Endothelial cell of umbilical vein (primary cell): ENCODE data around the gene GJD2. TPM values are rescaled to one million over a fixed set of nuclear protein-coding genes. Genes with fewer than 3 reads are reported as not detected.

ENCODE experiments used
- BruUV-seq: library from RNA; stranded (reverse); fragments of 400-500 nt; replicated peaks from 2 replicates; lab custom pipeline; 2021; lab: Mats Ljungman, UMichigan
- CTCF ChIA-PET: fragments of 300-600, 350-600 bp; sonication (Branson Sonifier 250); formaldehyde crosslinking; loops from one replicate; lab custom pipeline; 2021; ENCODE audit warnings: antibody characterized with exemption, inconsistent platforms; lab: Charles Lee
- POLR2A ChIA-PET: fragments of 300-600, 350-600 bp; sonication (Branson Sonifier 250); formaldehyde crosslinking; loops from one replicate; lab custom pipeline; 2021; ENCODE audit warnings: antibody characterized with exemption, inconsistent platforms; lab: Charles Lee
- DNase-seq: peaks from one replicate; pipeline ENCODE4 v3.0.0-alpha.2; 2011; ENCODE audit warnings: low read depth, low spot score
- FAIRE-seq: peaks from 2 replicates; lab custom pipeline; 2011; peaks lifted over from hg19 to GRCh38; lab: Jason Lieb, UNC
- H2AFZ ChIP-seq: 2 replicates; pipeline ENCODE4 v1.6.0; 2012; ENCODE audit warnings: low read depth, low read length, control low read depth, inconsistent platforms
- H3K27ac ChIP-seq: 2 replicates; pipeline ENCODE4 v1.5.1; 2011; ENCODE audit warnings: low read depth, mild to moderate bottlenecking, control low read depth, low read length, moderate library complexity; ENCODE audit not compliant: insufficient read depth
- H3K27me3 ChIP-seq, 2 experiments: 2 replicates each; pipeline versions ENCODE4 v1.6.0 to v1.6.1; 2011; ENCODE audit warnings: low read length in 2 of 2, mixed read lengths in 1 of 2; ENCODE audit not compliant: control insufficient read depth in 2 of 2, insufficient read depth in 2 of 2
- H3K36me3 ChIP-seq, 2 experiments: 2 replicates in 1 of 2; 3 replicates in 1 of 2; pipeline ENCODE4 v1.5.1; 2011; ENCODE audit warnings: low read length in 2 of 2, mild to moderate bottlenecking in 1 of 2, moderate library complexity in 1 of 2; ENCODE audit not compliant: control insufficient read depth in 2 of 2, insufficient read depth in 2 of 2; ENCODE audit errors: extremely low read depth in 1 of 2
- H3K4me1 ChIP-seq: 3 replicates; pipeline ENCODE4 v1.5.1; 2011; ENCODE audit warnings: mild to moderate bottlenecking, low read length; ENCODE audit not compliant: control insufficient read depth, insufficient read depth; ENCODE audit errors: extremely low read depth
- H3K4me2 ChIP-seq: 2 replicates; pipeline ENCODE4 v1.6.1; 2011; ENCODE audit warnings: low read length, control low read depth, mixed read lengths; ENCODE audit not compliant: insufficient read depth
- H3K4me3 ChIP-seq, 3 experiments: fragments of 200-600 bp in 1 of 3; sonication (generic), shearing (Covaris generic) in 1 of 3; replicated peaks in 1 of 3; 2 replicates each; pipeline ENCODE4 v1.5.1; 2011 to 2016; ENCODE audit warnings: control low read depth in 3 of 3, low read length in 3 of 3, mild to moderate bottlenecking in 2 of 3, inconsistent platforms in 1 of 3, low read depth in 1 of 3, moderate library complexity in 1 of 3; ENCODE audit not compliant: insufficient read depth in 1 of 3
- H3K79me2 ChIP-seq: 2 replicates; pipeline ENCODE4 v1.6.0; 2012; ENCODE audit warnings: low read length, inconsistent platforms; ENCODE audit not compliant: control insufficient read depth, insufficient read depth
- H3K9ac ChIP-seq: replicated peaks from 2 replicates; pipeline ENCODE3; 2011; ENCODE audit warnings: low read length, control low read depth; ENCODE audit not compliant: insufficient read depth; ENCODE audit errors: extremely low read depth
- H3K9me1 ChIP-seq: replicated peaks from 3 replicates; pipeline ENCODE4 v1.6.0; 2011; ENCODE audit warnings: mild to moderate bottlenecking, low read length; ENCODE audit not compliant: control insufficient read depth, insufficient read depth; ENCODE audit errors: extremely low read depth
- H3K9me3 ChIP-seq: replicated peaks from 2 replicates; pipeline ENCODE4 v1.5.1; 2012; ENCODE audit warnings: low read length, inconsistent platforms; ENCODE audit not compliant: control insufficient read depth, insufficient read depth
- H4K20me1 ChIP-seq: replicated peaks from 2 replicates; pipeline ENCODE3; 2011; ENCODE audit warnings: mild to moderate bottlenecking, low read length; ENCODE audit not compliant: control insufficient read depth, insufficient read depth; ENCODE audit errors: extremely low read depth
- EZH2 ChIP-seq: IDR thresholded peaks from 2 replicates; pipeline ENCODE4 v1.6.1; 2012; ENCODE audit warnings: borderline replicate concordance, low read depth, mild to moderate bottlenecking, moderate library complexity, low read length, inconsistent platforms; ENCODE audit not compliant: severe bottlenecking
- FOS ChIP-seq: IDR thresholded peaks from 2 replicates; pipeline ENCODE4 v1.6.1; 2011; ENCODE audit warnings: mild to moderate bottlenecking, low read length, moderate library complexity, borderline replicate concordance; ENCODE audit not compliant: insufficient read depth
- GATA2 ChIP-seq: IDR thresholded peaks from 2 replicates; pipeline ENCODE4 v1.7.0; 2011; ENCODE audit warnings: low read depth, mild to moderate bottlenecking, moderate library complexity, mixed read lengths, low read length; ENCODE audit not compliant: insufficient read length, insufficient read depth
- JUN ChIP-seq: IDR thresholded peaks from 2 replicates; pipeline ENCODE4 v1.6.1; 2011; ENCODE audit warnings: borderline replicate concordance, low read depth; ENCODE audit not compliant: insufficient read length, insufficient read depth
- MYC ChIP-seq: IDR thresholded peaks from one replicate; pipeline ENCODE4 v1.6.1; 2011; ENCODE audit warnings: mild to moderate bottlenecking, low read depth, low read length
- POLR2A ChIP-seq: IDR thresholded peaks from 2 replicates; pipeline ENCODE4 v1.6.1; 2012; ENCODE audit warnings: low read depth, mild to moderate bottlenecking, control low read depth, low read length
- POLR2AphosphoS5 ChIP-seq: IDR thresholded peaks from 2 replicates; pipeline ENCODE4 v1.6.1; 2012; ENCODE audit warnings: low read depth, mild to moderate bottlenecking, control low read depth, low read length, moderate library complexity; ENCODE audit not compliant: insufficient read depth
- dilution Hi-C: fragments of 300-500 bp; cut with MboI; formaldehyde crosslinking; loops from one replicate; pipeline ENCODE4 v1.15.0; 2019; ENCODE audit warnings: low sequenced_read_pairs; ENCODE audit not compliant: extremely low pct_ligation_motif_present
- intact Hi-C: fragments of 100-400 bp; cut with micrococcal nuclease; formaldehyde crosslinking; loops from one replicate; pipeline ENCODE4 v1.10.0; 2022
- polyA plus RNA-seq, 4 experiments: library from polyadenylated mRNA; depleted of rRNA in 3 of 4; stranded (reverse) in 3 of 4; unstranded in 1 of 4; fragments of >200 nt; gene quantifications; 2 replicates each; pipeline versions ENCODE4 v1.2.1 to v1.2.3, GENCODE V29; 2011 to 2012; ENCODE audit warnings: missing spikeins in 1 of 4
- total RNA-seq: library from RNA; stranded (reverse); gene quantifications from 2 replicates; pipeline ENCODE4 v1.2.3, GENCODE V29; 2021
- TF ChIP-seq, protein P1 (sequence below): IDR thresholded peaks from 2 replicates; pipeline ENCODE4 v1.6.1; 2011; ENCODE audit not compliant: insufficient read depth, insufficient read length
- TF ChIP-seq, protein P2 (sequence below), 2 donors: IDR thresholded peaks; 1 replicate in 1 of 2; 2 replicates in 1 of 2; pipeline ENCODE4 v1.5.1; 2011; ENCODE audit warnings: low read length in 2 of 2, mild to moderate bottlenecking in 2 of 2, moderate library complexity in 2 of 2, control low read depth in 1 of 2, inconsistent platforms in 1 of 2, low read depth in 1 of 2; ENCODE audit not compliant: insufficient read depth in 1 of 2; ENCODE audit errors: extremely low read depth in 1 of 2

The GJD2 gene
- total and polyA plus RNA-seq, 2 donors (not counting 3 experiments of a cell fraction or from before 2014, with no cell fraction given): not detected

DNA sequence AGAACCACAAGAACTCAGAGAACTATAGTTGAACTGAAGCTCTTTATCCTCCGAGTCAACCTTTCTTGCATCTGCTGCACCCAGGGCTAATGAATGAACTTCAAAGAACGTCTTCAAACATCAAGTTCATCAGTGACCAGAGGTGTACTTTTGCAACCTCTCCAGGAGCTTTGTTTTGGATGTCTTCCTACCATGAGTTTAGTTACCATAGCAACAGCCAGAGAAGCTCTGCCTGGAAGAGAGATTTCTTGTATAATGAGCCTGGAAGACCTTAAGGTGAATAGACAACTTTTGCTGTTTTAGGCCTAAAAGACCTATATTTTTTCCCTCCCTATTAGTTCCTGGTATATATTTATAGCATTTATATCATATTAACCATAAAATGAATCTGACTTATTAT lies 31.4 kb upstream of the GJD2 start:
- Histone ChIP-seq H3K79me2 (no peaks in the 10 kb centered on the region), H2AFZ (no peak overlapping the region), H3K27me3 (peaks cover 17% of the 10 kb centered on the region in 2 experiments), H3K9me1 (no peaks in the 10 kb centered on the region), H3K9me3 (no peaks in the 10 kb centered on the region), H3K9ac (no peak overlapping the region), H4K20me1 (no peaks in the 10 kb centered on the region), H3K27ac (no peak overlapping the region), H3K4me2 (no peak overlapping the region), H3K36me3 (no peaks in the 10 kb centered on the region), H3K4me3 (no peak overlapping the region), H3K4me1 (no peaks in the 10 kb centered on the region)
- ChIA-PET CTCF (no interaction called here), POLR2A (no interaction called here)
- dilution Hi-C loops: no loop called here
- intact Hi-C loops: no loop called here
- no TSS peak for BruUV-seq
- FAIRE-seq (no peak), DNase-seq (no peak)
- TF ChIP-seq POLR2AphosphoS5 (no peak), GATA2 (no peak), MYC (no peak), POLR2A (no peak), EZH2 (no peak), JUN (no peak), FOS (no peak)
- TF ChIP-seq, protein P1, sequence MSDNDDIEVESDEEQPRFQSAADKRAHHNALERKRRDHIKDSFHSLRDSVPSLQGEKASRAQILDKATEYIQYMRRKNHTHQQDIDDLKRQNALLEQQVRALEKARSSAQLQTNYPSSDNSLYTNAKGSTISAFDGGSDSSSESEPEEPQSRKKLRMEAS: no peak
- TF ChIP-seq, protein P2, sequence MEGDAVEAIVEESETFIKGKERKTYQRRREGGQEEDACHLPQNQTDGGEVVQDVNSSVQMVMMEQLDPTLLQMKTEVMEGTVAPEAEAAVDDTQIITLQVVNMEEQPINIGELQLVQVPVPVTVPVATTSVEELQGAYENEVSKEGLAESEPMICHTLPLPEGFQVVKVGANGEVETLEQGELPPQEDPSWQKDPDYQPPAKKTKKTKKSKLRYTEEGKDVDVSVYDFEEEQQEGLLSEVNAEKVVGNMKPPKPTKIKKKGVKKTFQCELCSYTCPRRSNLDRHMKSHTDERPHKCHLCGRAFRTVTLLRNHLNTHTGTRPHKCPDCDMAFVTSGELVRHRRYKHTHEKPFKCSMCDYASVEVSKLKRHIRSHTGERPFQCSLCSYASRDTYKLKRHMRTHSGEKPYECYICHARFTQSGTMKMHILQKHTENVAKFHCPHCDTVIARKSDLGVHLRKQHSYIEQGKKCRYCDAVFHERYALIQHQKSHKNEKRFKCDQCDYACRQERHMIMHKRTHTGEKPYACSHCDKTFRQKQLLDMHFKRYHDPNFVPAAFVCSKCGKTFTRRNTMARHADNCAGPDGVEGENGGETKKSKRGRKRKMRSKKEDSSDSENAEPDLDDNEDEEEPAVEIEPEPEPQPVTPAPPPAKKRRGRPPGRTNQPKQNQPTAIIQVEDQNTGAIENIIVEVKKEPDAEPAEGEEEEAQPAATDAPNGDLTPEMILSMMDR (IDR thresholded peaks at IDR 0.05; ENCODE audit: extremely low read depth in 1 of 2, insufficient read depth in 1 of 2, low read depth in 1 of 2, low read length in 2 of 2): no peak
